SK-N-SH (cell line): Measurements from ENCODE around the gene XIRP2. TPM values are rescaled to one million over a fixed set of nuclear protein-coding genes. Genes with fewer than 3 reads are reported as not detected.

Experiments
- CTCF ChIA-PET: fragments of 300-600, 350-600 bp; formaldehyde crosslinking; extraction: SDS; loops from one replicate; lab custom pipeline; 2021; lab: Yijun Ruan, JAX
- POLR2A ChIA-PET: fragments of 350-600 bp; sonication (Branson Sonifier 250); formaldehyde crosslinking; extraction: SDS; loops from one replicate; lab custom pipeline; 2020; ENCODE audit warnings: antibody characterized with exemption, inconsistent platforms; lab: Yijun Ruan, JAX
- DNase-seq: peaks from one replicate; pipeline ENCODE4 v3.0.0; 2012
- H2AFZ ChIP-seq: fragments of 200-600 bp; sonication (generic); 2 replicates; pipeline ENCODE4 v1.8.1; 2016; ENCODE audit warnings: antibody characterized with exemption, mild to moderate bottlenecking, low read depth
- H3F3A ChIP-seq: fragments of 200-600 bp; sonication (generic); replicated peaks from 2 replicates; pipeline ENCODE3; 2016; ENCODE audit warnings: antibody characterized with exemption, mild to moderate bottlenecking; ENCODE audit not compliant: insufficient read depth
- H3K27ac ChIP-seq, 2 experiments: fragments of 200-500 bp in 1 of 2; fragments of 200-600 bp in 1 of 2; sonication (Bioruptor generic) in 1 of 2; sonication (generic), shearing (Covaris generic) in 1 of 2; 2 replicates each; pipeline versions ENCODE4 v1.5.1 to v1.6.1; 2014 to 2016; ENCODE audit warnings: low read depth in 2 of 2, inconsistent platforms in 1 of 2, low read length in 1 of 2, mild to moderate bottlenecking in 1 of 2, mixed read lengths in 1 of 2
- H3K27me3 ChIP-seq: fragments of 200-600 bp; sonication (generic), shearing (Covaris generic); 2 replicates; pipeline ENCODE4 v1.6.1; 2016; ENCODE audit warnings: mixed run types; ENCODE audit not compliant: insufficient read depth
- H3K36me3 ChIP-seq, 2 experiments: fragments of 200-500 bp in 1 of 2; fragments of 200-600 bp in 1 of 2; sonication (Bioruptor generic) in 1 of 2; sonication (generic) in 1 of 2; replicated peaks in 1 of 2; 2 replicates each; pipeline versions ENCODE3 to v1.5.1; 2014 to 2016; ENCODE audit warnings: low read length in 1 of 2, mild to moderate bottlenecking in 1 of 2; ENCODE audit not compliant: insufficient read depth in 2 of 2, control insufficient read depth in 1 of 2
- H3K4me1 ChIP-seq, 2 experiments: fragments of 200-500 bp in 1 of 2; fragments of 200-600 bp in 1 of 2; sonication (Bioruptor generic) in 1 of 2; sonication (generic), shearing (Covaris generic) in 1 of 2; 2 replicates each; pipeline versions ENCODE4 v1.5.1 to v1.6.1; 2014 to 2016; ENCODE audit warnings: low read depth in 1 of 2, low read length in 1 of 2, mixed run types in 1 of 2; ENCODE audit not compliant: insufficient read depth in 2 of 2, control insufficient read depth in 1 of 2
- H3K4me2 ChIP-seq: fragments of 200-600 bp; sonication (generic), shearing (Covaris generic); 2 replicates; pipeline ENCODE4 v1.6.1; 2017; ENCODE audit warnings: mixed run types
- H3K4me3 ChIP-seq, 2 experiments: fragments of 200-500 bp in 1 of 2; fragments of 200-600 bp in 1 of 2; sonication (Bioruptor generic) in 1 of 2; sonication (generic), shearing (Covaris generic) in 1 of 2; 2 replicates each; pipeline versions ENCODE4 v1.5.1 to v1.8.1; 2014 to 2016; ENCODE audit warnings: low read depth in 2 of 2, inconsistent platforms in 1 of 2, low read length in 1 of 2, mild to moderate bottlenecking in 1 of 2, mixed read lengths in 1 of 2, moderate library complexity in 1 of 2
- H3K79me2 ChIP-seq: fragments of 200-600 bp; sonication (generic); 2 replicates; pipeline ENCODE4 v1.8.1; 2017; ENCODE audit warnings: mild to moderate bottlenecking; ENCODE audit not compliant: insufficient read depth
- H3K9ac ChIP-seq: fragments of 200-600 bp; sonication (generic); 2 replicates; pipeline ENCODE4 v1.6.1; 2017; ENCODE audit warnings: mixed run types
- H3K9me2 ChIP-seq: fragments of 200-600 bp; sonication (generic); 2 replicates; pipeline ENCODE4 v1.6.1; 2017; ENCODE audit warnings: mixed run types
- H3K9me3 ChIP-seq: fragments of 200-600 bp; sonication (generic); 2 replicates; pipeline ENCODE4 v1.6.1; 2017; ENCODE audit warnings: mixed run types, mild to moderate bottlenecking, moderate library complexity
- H4K20me1 ChIP-seq: fragments of 200-600 bp; sonication (generic); 2 replicates; pipeline ENCODE4 v1.6.1; 2017; ENCODE audit warnings: mild to moderate bottlenecking, mixed run types; ENCODE audit not compliant: insufficient read depth
- CHD2 ChIP-seq: fragments of 150-350 bp; IDR thresholded peaks from 2 replicates; pipeline ENCODE4 v1.6.1; 2018; ENCODE audit warnings: low read length; ENCODE audit not compliant: partially characterized antibody
- CTCF ChIP-seq: fragments of 200-600 bp; sonication (generic); IDR thresholded peaks from 2 replicates; pipeline ENCODE4 v1.6.1; 2017; ENCODE audit warnings: antibody characterized with exemption, mild to moderate bottlenecking, moderate library complexity
- EP300 ChIP-seq, 2 experiments: IDR thresholded peaks; 2 replicates each; pipeline versions ENCODE4 v1.4.0 to v1.6.1; 2012; ENCODE audit warnings: borderline replicate concordance in 1 of 2, low read depth in 1 of 2, low read length in 1 of 2
- EZH2phosphoT487 ChIP-seq: fragments of 200-600 bp; sonication (generic); IDR thresholded peaks from 2 replicates; pipeline ENCODE4 v1.6.1; 2017; ENCODE audit warnings: low read depth, mixed run types, mild to moderate bottlenecking, antibody characterized with exemption, moderate library complexity, borderline replicate concordance
- FOXM1 ChIP-seq: IDR thresholded peaks from 2 replicates; pipeline ENCODE4 v1.4.0; 2012; ENCODE audit warnings: low read depth, mild to moderate bottlenecking
- GABPA ChIP-seq: IDR thresholded peaks from 2 replicates; pipeline ENCODE4 v1.4.0; 2012; ENCODE audit warnings: low read depth, mild to moderate bottlenecking
- MEF2A ChIP-seq: IDR thresholded peaks from 2 replicates; pipeline ENCODE4 v1.4.0; 2012; ENCODE audit warnings: low read depth, borderline replicate concordance
- POLR2AphosphoS5 ChIP-seq: IDR thresholded peaks from 2 replicates; pipeline ENCODE4 v1.6.1; 2012; ENCODE audit warnings: low read depth, low read length
- RAD21 ChIP-seq: IDR thresholded peaks from 2 replicates; pipeline ENCODE4 v1.6.1; 2012; ENCODE audit warnings: mild to moderate bottlenecking, low read length
- REST ChIP-seq: IDR thresholded peaks from 2 replicates; pipeline ENCODE4 v1.6.1; 2012; ENCODE audit warnings: mild to moderate bottlenecking, low read depth, low read length, moderate library complexity
- RFX5 ChIP-seq: IDR thresholded peaks from 2 replicates; pipeline ENCODE4 v1.6.1; 2012; ENCODE audit warnings: mild to moderate bottlenecking, improper control_type of control experiment, low read length
- SIN3A ChIP-seq: IDR thresholded peaks from 2 replicates; pipeline ENCODE4 v1.6.1; 2012; ENCODE audit warnings: low read depth, mild to moderate bottlenecking, low read length, moderate library complexity, borderline replicate concordance
- SMC3 ChIP-seq: IDR thresholded peaks from 2 replicates; pipeline ENCODE4 v1.6.1; 2012; ENCODE audit warnings: low read depth, low read length, improper control_type of control experiment
- TAF1 ChIP-seq: IDR thresholded peaks from 2 replicates; pipeline ENCODE4 v1.6.1; 2012; ENCODE audit warnings: low read depth, mild to moderate bottlenecking, low read length, moderate library complexity, borderline replicate concordance
- TCF12 ChIP-seq: IDR thresholded peaks from 2 replicates; pipeline ENCODE4 v1.4.0; 2012
- USF1 ChIP-seq: IDR thresholded peaks from 2 replicates; pipeline ENCODE4 v1.4.0; 2012; ENCODE audit warnings: low read depth, borderline replicate concordance
- WGBS: methylation state at CpG from one replicate; pipeline ENCODE4 v1.1.6; 2017; ENCODE audit warnings: low lambda C conversion rate; 5-methylcytosine and 5-hydroxymethylcytosine counted together
- polyA plus RNA-seq, 3 experiments: library from polyadenylated mRNA; depleted of rRNA; stranded (reverse); fragments of >200 nt; gene quantifications; 2 replicates each; pipeline ENCODE4 v1.2.3, GENCODE V29; 2012

The XIRP2 gene
- polyA plus RNA-seq, 1 of the 3 experiments (the other 2 are of a cell fraction): 0.02 TPM

GRCh38 chr2:167209784-167210183 lies 321.5 kb downstream of the XIRP2 start:
- no peak for TF ChIP-seq CHD2
- no peak for TF ChIP-seq FOXM1
- TF ChIP-seq TAF1: no peak
- TF ChIP-seq USF1: no peak
- no peak for TF ChIP-seq EZH2phosphoT487
- no peak for TF ChIP-seq TCF12
- no peak for TF ChIP-seq POLR2AphosphoS5
- TF ChIP-seq RAD21: no peak
- TF ChIP-seq MEF2A: no peak
- TF ChIP-seq SIN3A: no peak
- no peak for TF ChIP-seq CTCF
- no peak for TF ChIP-seq RFX5
- TF ChIP-seq EP300 (IDR thresholded peaks at IDR 0.05; ENCODE audit: borderline replicate concordance in 1 of 2, low read depth in 1 of 2, low read length in 1 of 2): no peak
- 86% methylated on average over 3 of the region's 3 CpGs for WGBS
- DNase-seq: no peak
- Histone ChIP-seq H3K27ac (no peak overlapping the region), H3K36me3 (no peaks in the 10 kb centered on the region), H3K79me2 (no peaks in the 10 kb centered on the region), H3K4me1 (no peaks in the 10 kb centered on the region), H3F3A (no peaks in the 10 kb centered on the region), H3K9ac (no peak overlapping the region), H3K27me3 (no peaks in the 10 kb centered on the region), H4K20me1 (no peaks in the 10 kb centered on the region), H3K4me3 (no peak overlapping the region), H3K9me2 (no peaks in the 10 kb centered on the region), H2AFZ (no peak overlapping the region), H3K9me3 (no peaks in the 10 kb centered on the region), H3K4me2 (no peak overlapping the region)
- ChIA-PET POLR2A (no interaction called here), CTCF (interaction anchor here (0.9 to 3.1 kb wide), 5 partner anchors 15 to 909 kb away, joined by 3 to 22 read pairs (median 4); no protein-coding TSS in a partner anchor)

DNA sequence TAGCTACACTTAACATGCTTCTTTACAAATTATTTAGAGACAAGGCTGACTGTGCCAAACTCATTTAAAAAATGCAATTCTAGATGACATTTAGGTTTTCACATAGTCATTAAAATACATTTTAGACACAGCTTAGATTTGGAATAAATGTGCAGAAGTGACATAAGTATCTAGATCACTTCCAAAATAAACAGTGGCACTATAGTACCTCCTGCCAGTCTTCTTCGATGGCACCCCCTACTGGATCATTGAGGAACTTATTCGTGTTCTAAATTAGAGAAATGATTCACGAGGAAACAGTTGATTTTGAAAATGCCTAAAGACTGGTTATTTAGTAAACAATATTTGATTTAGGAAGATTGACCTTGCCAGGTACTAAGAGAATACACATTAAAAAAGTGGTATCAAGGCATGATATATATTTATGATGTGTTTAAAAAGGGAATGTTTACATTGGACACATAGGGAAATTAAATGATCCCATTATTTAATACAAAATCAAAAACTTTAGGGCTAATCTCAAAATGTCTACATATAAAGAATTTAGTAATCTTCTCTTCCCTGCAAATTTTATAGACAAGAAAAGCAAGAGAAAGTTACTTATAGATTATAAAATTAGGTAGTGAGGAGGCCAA lies 323.9 kb downstream of the XIRP2 start:
- no peak overlapping the region for H3K9ac ChIP-seq
- H3K27me3 ChIP-seq: no peaks in the 10 kb centered on the region
- no peak overlapping the region for H3K4me2 ChIP-seq
- H3K9me2 ChIP-seq: no peaks in the 10 kb centered on the region
- CTCF ChIA-PET: interaction anchor here (0.6 to 3.3 kb wide), 24 partner anchors 8 to 901 kb away, joined by 3 to 24 read pairs (median 3); no protein-coding TSS in a partner anchor
- TF ChIP-seq SMC3 (peak; percentile 79), REST (no peak), GABPA (no peak), CTCF (peak; percentile 90), RAD21 (peak; percentile 86)
- TF ChIP-seq, all 33 proteins: peak for 3
- Histone ChIP-seq H3F3A (no peaks in the 10 kb centered on the region), H3K4me3 (no peak overlapping the region; a peak in 1 of 4 replicates), H3K36me3 (no peaks in the 10 kb centered on the region), H3K79me2 (no peaks in the 10 kb centered on the region), H3K27ac (no peak overlapping the region), H3K9me3 (no peaks in the 10 kb centered on the region), H3K4me1 (no peaks in the 10 kb centered on the region), H2AFZ (no peak overlapping the region), H4K20me1 (no peaks in the 10 kb centered on the region)
- DNase-seq: peak; percentile 51
- POLR2A ChIA-PET: no interaction called here
- WGBS: 3% methylated on average over 3 of the region's 3 CpGs
